AG04450 (cell line): ENCODE results near the gene PAPLN. TPM values are rescaled to one million over a fixed set of nuclear protein-coding genes. Genes with fewer than 3 reads are reported as not detected.

Experiments
- CTCF ChIA-PET: fragments of 300-600, 350-600 bp; formaldehyde crosslinking; extraction: SDS; loops from one replicate; lab custom pipeline; 2022; ENCODE audit warnings: antibody characterized with exemption, inconsistent platforms; lab: Charles Lee
- POLR2A ChIA-PET: fragments of 350-600 bp; formaldehyde crosslinking; extraction: SDS; loops from one replicate; lab custom pipeline; 2021; ENCODE audit warnings: antibody characterized with exemption, inconsistent platforms; lab: Yijun Ruan, JAX
- DNase-seq: peaks from one replicate; pipeline ENCODE4 v3.0.0-alpha.2; 2011; ENCODE audit warnings: low read depth, low spot score
- H3K27ac ChIP-seq: one replicate; pipeline ENCODE4 v1.5.1; 2012; ENCODE audit warnings: low read depth, low read length, control low read depth
- H3K27me3 ChIP-seq: one replicate; pipeline ENCODE4 v1.6.0; 2012; ENCODE audit warnings: low read length; ENCODE audit not compliant: control insufficient read depth, insufficient read depth
- H3K4me3 ChIP-seq: 2 replicates; pipeline ENCODE4 v1.5.1; 2011; ENCODE audit warnings: mild to moderate bottlenecking, low read depth, low read length, control low read depth
- H3K9me3 ChIP-seq: 2 replicates; pipeline ENCODE4 v1.5.1; 2012; ENCODE audit warnings: low read length; ENCODE audit not compliant: control insufficient read depth, insufficient read depth
- CTCF ChIP-seq: IDR thresholded peaks from 2 replicates; pipeline ENCODE4 v1.5.1; 2011; ENCODE audit warnings: low read depth, low read length, control low read depth, inconsistent platforms
- polyA plus RNA-seq: library from polyadenylated mRNA; depleted of rRNA; stranded (reverse); fragments of >200 nt; gene quantifications from 2 replicates; pipeline ENCODE4 v1.2.3, GENCODE V29; 2011

The PAPLN gene
- polyA plus RNA-seq, 1 experiment = 3.1 TPM

- Histone ChIP-seq H3K27ac (no peak overlapping the region), H3K9me3 (peaks cover 3% of the 10 kb centered on the region; the same call in 1 of the 2 replicates), H3K4me3 (peak overlapping the region; percentile 35), H3K27me3 (peaks cover 37% of the 10 kb centered on the region)
- TF ChIP-seq CTCF = no peak
- no peak for DNase-seq
- CTCF ChIA-PET = interaction anchor here (1.2 kb wide), 1 partner anchor 56 kb away, joined by 4 read pairs; no protein-coding TSS in a partner anchor
- POLR2A ChIA-PET = interaction anchor here (0.7 kb wide), 1 partner anchor 68 kb away, joined by 3 read pairs; no protein-coding TSS in a partner anchor
Measured at GRCh38 chr14:73239393-73240241, 2.3 kb downstream of the PAPLN start.

GRCh38 chr14:73240816-73241480, 3.6 kb downstream of the PAPLN start:
- Histone ChIP-seq H3K27me3 (peaks cover 25% of the 10 kb centered on the region), H3K27ac (no peak overlapping the region), H3K9me3 (peaks cover 3% of the 10 kb centered on the region), H3K4me3 (no peak overlapping the region)
- DNase-seq = no peak
- TF ChIP-seq CTCF = no peak
- ChIA-PET CTCF (no interaction called here), POLR2A (no interaction called here)

GRCh38 chr14:73241481-73242165, 4.3 kb downstream of the PAPLN start:
- Histone ChIP-seq H3K27ac (no peak overlapping the region), H3K27me3 (peaks cover 19% of the 10 kb centered on the region), H3K9me3 (peaks cover 3% of the 10 kb centered on the region), H3K4me3 (no peak overlapping the region)
- CTCF ChIA-PET = no interaction called here
- DNase-seq = no peak
- POLR2A ChIA-PET = no interaction called here
- no peak for TF ChIP-seq CTCF

DNA sequence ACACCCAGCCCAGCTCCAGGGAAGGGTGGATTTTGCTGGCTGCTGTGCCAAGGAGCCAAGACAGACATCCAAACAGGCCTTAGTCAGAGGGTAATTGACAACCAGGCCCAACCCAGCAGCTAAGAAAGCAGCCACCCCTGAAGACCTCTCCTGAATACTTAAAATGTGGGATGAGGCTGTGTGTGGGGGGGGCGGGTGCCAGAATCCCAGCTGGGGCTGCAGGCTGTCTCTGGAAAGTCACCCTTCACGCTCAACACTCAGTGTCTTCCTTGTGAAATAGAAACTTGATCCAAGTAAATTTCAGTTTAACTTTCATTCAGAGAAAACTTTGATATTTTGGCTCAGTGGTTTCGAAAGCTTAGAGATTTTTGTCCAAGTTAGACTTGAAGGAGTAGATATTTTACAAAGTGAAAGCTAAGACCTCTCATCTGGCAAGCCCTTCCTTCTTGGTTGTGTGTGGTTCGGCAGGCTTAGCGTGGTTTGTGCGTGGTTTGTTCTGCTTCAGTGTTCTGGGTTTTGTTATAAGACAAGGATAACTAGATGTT, 5.1 kb downstream of the PAPLN start:
- 0 out of 2 replicates have a peak overlapping the region, but pooled peaks have one; percentile 7 for H3K4me3 ChIP-seq
- ChIA-PET CTCF (no interaction called here), POLR2A (no interaction called here)
- H3K27ac ChIP-seq = no peak overlapping the region
- peaks cover 3% of the 10 kb centered on the region for H3K9me3 ChIP-seq
- no peak for DNase-seq
- peaks cover 12% of the 10 kb centered on the region for H3K27me3 ChIP-seq
- TF ChIP-seq CTCF = no peak
